ENCODE measurements around the gene RBM15B. TPM values are rescaled to one million over a fixed set of nuclear protein-coding genes. Genes with fewer than 3 reads are reported as not detected.

Gene RBM15B, protein sequence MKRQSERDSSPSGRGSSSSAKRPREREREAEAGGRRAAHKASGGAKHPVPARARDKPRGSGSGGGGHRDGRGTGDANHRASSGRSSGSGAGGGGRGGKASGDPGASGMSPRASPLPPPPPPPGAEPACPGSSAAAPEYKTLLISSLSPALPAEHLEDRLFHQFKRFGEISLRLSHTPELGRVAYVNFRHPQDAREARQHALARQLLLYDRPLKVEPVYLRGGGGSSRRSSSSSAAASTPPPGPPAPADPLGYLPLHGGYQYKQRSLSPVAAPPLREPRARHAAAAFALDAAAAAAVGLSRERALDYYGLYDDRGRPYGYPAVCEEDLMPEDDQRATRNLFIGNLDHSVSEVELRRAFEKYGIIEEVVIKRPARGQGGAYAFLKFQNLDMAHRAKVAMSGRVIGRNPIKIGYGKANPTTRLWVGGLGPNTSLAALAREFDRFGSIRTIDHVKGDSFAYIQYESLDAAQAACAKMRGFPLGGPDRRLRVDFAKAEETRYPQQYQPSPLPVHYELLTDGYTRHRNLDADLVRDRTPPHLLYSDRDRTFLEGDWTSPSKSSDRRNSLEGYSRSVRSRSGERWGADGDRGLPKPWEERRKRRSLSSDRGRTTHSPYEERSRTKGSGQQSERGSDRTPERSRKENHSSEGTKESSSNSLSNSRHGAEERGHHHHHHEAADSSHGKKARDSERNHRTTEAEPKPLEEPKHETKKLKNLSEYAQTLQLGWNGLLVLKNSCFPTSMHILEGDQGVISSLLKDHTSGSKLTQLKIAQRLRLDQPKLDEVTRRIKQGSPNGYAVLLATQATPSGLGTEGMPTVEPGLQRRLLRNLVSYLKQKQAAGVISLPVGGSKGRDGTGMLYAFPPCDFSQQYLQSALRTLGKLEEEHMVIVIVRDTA
- 10 to 100 TPM; 28.3 to 28.4 TPM for total RNA-seq

DNA sequence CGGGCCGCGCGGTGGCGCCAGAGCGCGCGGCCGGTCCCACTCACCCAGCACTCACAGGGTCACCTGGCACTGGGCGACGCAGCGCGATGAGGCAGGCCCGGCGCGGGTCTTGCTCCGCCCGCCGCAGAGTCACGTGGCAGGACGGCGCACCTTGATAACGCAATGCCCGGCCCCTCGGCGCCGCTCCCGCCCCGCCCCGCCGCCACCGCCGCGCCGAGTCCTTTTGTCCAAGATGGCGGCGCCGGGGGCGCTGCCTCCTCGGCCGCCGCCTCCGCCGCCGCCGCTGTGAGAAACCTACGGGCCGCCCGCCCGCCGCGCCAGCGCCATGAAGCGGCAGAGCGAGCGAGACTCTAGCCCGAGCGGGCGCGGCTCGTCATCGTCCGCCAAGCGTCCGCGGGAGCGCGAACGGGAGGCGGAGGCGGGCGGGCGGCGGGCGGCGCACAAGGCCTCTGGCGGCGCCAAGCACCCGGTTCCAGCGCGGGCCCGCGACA, at the start of gene RBM15B:
TSS of gene RBM15B (plus strand) at position 211 of the 491 bp plus-strand sequence. CDS start at position 326, 115 bp downstream.

DNA sequence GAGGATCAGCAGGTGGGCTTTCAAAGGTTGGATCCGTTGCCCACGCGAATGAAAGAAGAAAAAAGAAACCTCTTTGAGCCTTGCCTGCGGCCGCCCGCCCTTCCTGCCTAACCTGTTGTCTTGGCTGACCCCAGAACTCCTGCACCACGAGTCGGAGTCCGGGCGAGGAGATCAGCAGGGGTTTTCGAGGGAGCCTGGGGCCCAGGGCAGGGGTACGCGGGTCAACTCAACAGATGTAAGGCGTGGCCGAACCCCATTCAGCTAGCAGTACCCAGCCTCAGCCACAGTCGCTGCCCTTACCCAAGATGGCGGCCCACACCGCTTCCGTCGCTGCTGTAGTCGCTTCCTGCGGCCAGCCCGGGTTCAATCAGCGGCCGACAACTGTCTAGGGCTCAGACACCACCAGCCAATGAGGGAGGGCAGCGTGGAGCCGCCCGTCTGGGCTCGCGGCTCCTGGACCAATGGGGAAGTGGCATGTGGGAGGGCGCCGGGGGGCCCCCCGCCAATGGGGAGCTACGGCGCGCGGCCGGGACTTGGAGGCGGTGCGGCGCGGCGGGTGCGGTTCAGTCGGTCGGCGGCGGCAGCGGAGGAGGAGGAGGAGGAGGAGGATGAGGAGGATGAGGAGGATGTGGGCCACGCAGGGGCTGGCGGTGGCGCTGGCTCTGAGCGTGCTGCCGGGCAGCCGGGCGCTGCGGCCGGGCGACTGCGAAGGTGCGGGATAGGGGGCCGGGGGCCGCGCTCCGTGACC, 6.2 kb upstream of the RBM15B start, which contains the start of gene MANF:
TSS of gene MANF (plus strand) at position 566 of the 748 bp plus-strand sequence. CDS start at position 618, 52 bp downstream.

Other genes with a start within 250 kb of the RBM15B start
- gene MANF, start 6.0 kb upstream of the RBM15B start, total RNA-seq, result 100 to 1,000 TPM; 109 TPM
- 10 to 100 TPM; 33.2 to 33.9 TPM for gene DCAF1, start 108.7 kb downstream of the RBM15B start, total RNA-seq
- 10 to 100 TPM; 27.5 to 27.6 TPM for gene RAD54L2, start 147.4 kb downstream of the RBM15B start, total RNA-seq

All from activated naive CD4-positive, alpha-beta T cell treated with anti-CD3 and anti-CD28 coated beads, Interleukin-2, amount 10 ng/mL, durations not matched to agents 5 hours and 36 hours (primary cell).